Dendritic cell treated with granulocyte-macrophage colony-stimulating factor and Interleukin-4, amounts not matched to agents 40 ng/mL and 50 ng/mL, for 4 days (primary cell): ENCODE results near the gene SRGN.

ENCODE experiments used
- H3K27ac Mint-ChIP-seq: one replicate; pipeline ENCODE4 v1.8.0; 2022; ENCODE audit warnings: mild to moderate bottlenecking, mixed read lengths
- H3K27me3 Mint-ChIP-seq: one replicate; pipeline ENCODE4 v1.8.0; 2022; ENCODE audit warnings: mild to moderate bottlenecking, mixed read lengths
- H3K36me3 Mint-ChIP-seq: one replicate; pipeline ENCODE4 v1.8.0; 2022; ENCODE audit warnings: low read depth, mixed read lengths
- H3K4me1 Mint-ChIP-seq: one replicate; pipeline ENCODE4 v1.8.0; 2022; ENCODE audit warnings: low read depth, mixed read lengths
- H3K4me3 Mint-ChIP-seq: one replicate; pipeline ENCODE4 v1.8.0; 2022; ENCODE audit warnings: mild to moderate bottlenecking, moderate library complexity, mixed read lengths
- H3K9me3 Mint-ChIP-seq: one replicate; pipeline ENCODE4 v1.8.0; 2022; ENCODE audit warnings: mixed read lengths
- intact Hi-C: fragments of 100-400 bp; cut with micrococcal nuclease; formaldehyde crosslinking; loops from one replicate; pipeline ENCODE4 v1.15.0; 2022

The SRGN gene

DNA sequence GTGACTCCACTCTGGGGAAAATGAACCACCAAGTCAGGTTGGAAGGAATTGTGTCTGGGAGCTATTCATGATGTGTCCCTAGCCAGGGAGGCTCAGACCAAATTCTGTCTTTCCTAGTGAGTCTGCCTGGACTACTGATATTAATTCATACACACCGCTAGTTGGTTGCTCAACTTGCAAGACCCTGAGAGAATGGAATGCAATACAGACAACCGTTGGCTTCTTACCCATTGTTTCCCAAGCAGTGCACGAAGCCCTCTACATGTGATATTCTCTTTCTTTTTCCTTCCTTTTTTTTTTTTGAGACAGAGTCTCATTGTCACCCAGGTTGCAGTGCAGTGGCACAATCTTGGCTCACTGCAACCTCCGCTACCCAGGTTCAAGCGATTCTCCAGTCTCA, 19.4 kb upstream of the SRGN start:
- Mint-ChIP-seq H3K4me3 (no peak overlapping the region), H3K36me3 (no peaks in the 10 kb centered on the region), H3K27me3 (no peaks in the 10 kb centered on the region), H3K4me1 (peaks cover 58% of the 10 kb centered on the region), H3K9me3 (no peaks in the 10 kb centered on the region), H3K27ac (peak overlapping the region; percentile 14)
- intact Hi-C loops: no loop called here

GRCh38 chr10:69069090-69070042, 18.5 kb upstream of the SRGN start:
- Mint-ChIP-seq H3K27me3 (no peaks in the 10 kb centered on the region), H3K4me3 (no peak overlapping the region), H3K27ac (peak overlapping the region; percentile 14), H3K4me1 (peaks cover 60% of the 10 kb centered on the region), H3K36me3 (no peaks in the 10 kb centered on the region), H3K9me3 (no peaks in the 10 kb centered on the region)
- intact Hi-C loops: no loop called here

GRCh38 chr10:69070951-69071350, 17.0 kb upstream of the SRGN start:
- peaks cover 58% of the 10 kb centered on the region for H3K4me1 Mint-ChIP-seq
- intact Hi-C loops: no loop called here
- H3K36me3 Mint-ChIP-seq: no peaks in the 10 kb centered on the region
- H3K27ac Mint-ChIP-seq: peak overlapping the region; percentile 41
- no peaks in the 10 kb centered on the region for H3K27me3 Mint-ChIP-seq
- H3K4me3 Mint-ChIP-seq: no peak overlapping the region
- no peaks in the 10 kb centered on the region for H3K9me3 Mint-ChIP-seq

- Mint-ChIP-seq H3K36me3 (no peaks in the 10 kb centered on the region), H3K9me3 (no peaks in the 10 kb centered on the region), H3K27me3 (no peaks in the 10 kb centered on the region), H3K27ac (no peak overlapping the region), H3K4me3 (no peak overlapping the region), H3K4me1 (peaks cover 53% of the 10 kb centered on the region)
- intact Hi-C loops: no loop called here
Measured at GRCh38 chr10:69071610-69072009, 16.3 kb upstream of the SRGN start.

DNA sequence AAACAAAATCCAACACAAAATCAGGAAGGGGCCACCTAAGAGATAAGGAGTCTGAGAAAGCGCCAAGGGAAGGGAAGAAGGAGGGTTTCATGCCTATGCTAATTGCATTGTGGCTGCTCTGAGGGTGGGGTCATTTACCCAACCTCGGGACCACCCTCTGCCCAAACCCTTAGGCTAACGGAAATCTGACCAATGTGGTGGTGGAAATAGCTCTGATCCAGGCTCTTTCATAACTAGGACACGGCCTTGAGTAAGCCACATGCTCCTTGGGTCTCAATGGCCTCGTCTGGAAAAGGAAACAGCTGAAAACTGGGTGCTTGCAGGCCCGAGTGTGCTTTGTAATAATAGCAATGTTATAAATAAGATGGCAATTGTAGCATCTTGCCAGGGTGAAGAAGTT, 14.9 kb upstream of the SRGN start:
- H3K4me3 Mint-ChIP-seq: no peak overlapping the region
- H3K36me3 Mint-ChIP-seq: no peaks in the 10 kb centered on the region
- peak overlapping the region; percentile 52 for H3K27ac Mint-ChIP-seq
- H3K4me1 Mint-ChIP-seq: peaks cover 57% of the 10 kb centered on the region
- no peaks in the 10 kb centered on the region for H3K27me3 Mint-ChIP-seq
- no peaks in the 10 kb centered on the region for H3K9me3 Mint-ChIP-seq
- intact Hi-C loops: no loop called here

DNA sequence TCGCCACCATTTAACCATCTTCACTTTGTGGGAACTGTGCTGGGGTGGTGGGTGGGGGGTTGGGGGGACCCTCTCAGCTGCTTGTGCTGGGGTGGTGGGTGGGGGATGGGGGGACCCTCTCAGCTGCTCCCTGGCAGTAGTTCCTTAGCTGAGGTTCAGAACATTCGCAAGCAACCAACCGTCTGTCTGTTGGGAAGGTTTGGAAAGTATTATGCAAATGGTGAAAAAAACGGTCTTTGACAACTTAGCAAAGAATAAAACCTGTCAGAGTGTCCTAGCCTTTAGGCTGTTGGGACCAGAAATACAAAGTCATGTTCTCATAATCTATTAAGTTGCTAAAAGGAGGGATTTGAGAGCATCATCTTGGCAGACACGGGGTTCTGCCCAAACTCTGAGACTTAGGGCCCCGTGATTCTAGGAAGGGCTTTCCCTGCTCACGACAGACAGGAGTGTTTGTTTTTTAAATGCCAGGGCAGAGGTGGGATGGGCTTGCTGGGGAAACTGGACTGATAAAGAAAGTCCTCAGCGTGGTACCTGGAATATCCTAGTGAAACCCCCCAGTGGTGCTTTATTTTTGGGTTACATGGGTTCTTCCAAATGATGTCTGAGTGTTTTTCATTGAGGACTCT, 14.1 kb upstream of the SRGN start:
- peaks cover 49% of the 10 kb centered on the region for H3K4me1 Mint-ChIP-seq
- no peaks in the 10 kb centered on the region for H3K36me3 Mint-ChIP-seq
- peak overlapping the region; percentile 52 for H3K27ac Mint-ChIP-seq
- no peaks in the 10 kb centered on the region for H3K27me3 Mint-ChIP-seq
- no peaks in the 10 kb centered on the region for H3K9me3 Mint-ChIP-seq
- intact Hi-C loops: no loop called here
- H3K4me3 Mint-ChIP-seq: no peak overlapping the region

- no peaks in the 10 kb centered on the region for H3K27me3 Mint-ChIP-seq
- H3K4me1 Mint-ChIP-seq: peaks cover 48% of the 10 kb centered on the region
- no peaks in the 10 kb centered on the region for H3K36me3 Mint-ChIP-seq
- H3K27ac Mint-ChIP-seq: peak overlapping the region; percentile 52
- intact Hi-C loops: no loop called here
- no peak overlapping the region for H3K4me3 Mint-ChIP-seq
- no peaks in the 10 kb centered on the region for H3K9me3 Mint-ChIP-seq
Measured at GRCh38 chr10:69074532-69074931, 13.4 kb upstream of the SRGN start.

GRCh38 chr10:69075431-69075830, 12.5 kb upstream of the SRGN start:
- no peak overlapping the region for H3K4me3 Mint-ChIP-seq

GRCh38 chr10:69078311-69078710, 9.6 kb upstream of the SRGN start:
- H3K27ac Mint-ChIP-seq: no peak overlapping the region
- H3K4me1 Mint-ChIP-seq: peaks cover 36% of the 10 kb centered on the region
- intact Hi-C loops: no loop called here
- no peak overlapping the region for H3K4me3 Mint-ChIP-seq
- H3K36me3 Mint-ChIP-seq: no peaks in the 10 kb centered on the region
- H3K9me3 Mint-ChIP-seq: no peaks in the 10 kb centered on the region
- no peaks in the 10 kb centered on the region for H3K27me3 Mint-ChIP-seq

More at GRCh38 chr10:69075431-69075830, 12.5 kb upstream of the SRGN start:
- H3K9me3 Mint-ChIP-seq: no peaks in the 10 kb centered on the region
- no peaks in the 10 kb centered on the region for H3K36me3 Mint-ChIP-seq
- peaks cover 51% of the 10 kb centered on the region for H3K4me1 Mint-ChIP-seq
- H3K27me3 Mint-ChIP-seq: no peaks in the 10 kb centered on the region
- H3K27ac Mint-ChIP-seq: peak overlapping the region; percentile 39
- intact Hi-C loops: no loop called here

DNA sequence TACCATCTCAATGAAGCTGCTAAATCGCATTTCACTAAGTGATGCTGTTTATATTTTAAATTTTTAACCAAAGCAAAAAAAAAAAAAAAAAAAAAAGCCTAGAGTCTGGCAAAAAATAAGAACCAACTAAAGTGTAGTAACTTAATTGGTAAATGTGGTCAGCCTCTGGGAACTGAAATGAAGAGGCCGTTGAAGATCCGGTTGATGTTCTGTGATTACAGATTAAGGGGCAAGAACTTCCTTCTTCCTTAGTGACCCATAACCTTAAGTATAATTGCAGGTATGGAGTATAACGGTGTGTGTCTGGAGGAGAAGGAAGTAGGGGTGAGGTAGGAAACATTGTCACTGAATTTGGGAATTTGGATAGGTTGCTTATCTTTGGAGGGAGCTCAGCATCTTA, 7.7 kb upstream of the SRGN start:
- H3K4me1 Mint-ChIP-seq: peaks cover 34% of the 10 kb centered on the region
- H3K27me3 Mint-ChIP-seq: no peaks in the 10 kb centered on the region
- H3K4me3 Mint-ChIP-seq: no peak overlapping the region
- no peaks in the 10 kb centered on the region for H3K9me3 Mint-ChIP-seq
- intact Hi-C loops: no loop called here
- H3K27ac Mint-ChIP-seq: no peak overlapping the region
- H3K36me3 Mint-ChIP-seq: no peaks in the 10 kb centered on the region

GRCh38 chr10:69086001-69086509, 1.8 kb upstream of the SRGN start:
- H3K27ac Mint-ChIP-seq: peak overlapping the region; percentile 86
- peaks cover 32% of the 10 kb centered on the region for H3K36me3 Mint-ChIP-seq
- intact Hi-C loops: no loop called here
- H3K4me1 Mint-ChIP-seq: peaks cover 51% of the 10 kb centered on the region
- peak overlapping the region; percentile 67 for H3K4me3 Mint-ChIP-seq
- no peaks in the 10 kb centered on the region for H3K27me3 Mint-ChIP-seq
- H3K9me3 Mint-ChIP-seq: no peaks in the 10 kb centered on the region

DNA sequence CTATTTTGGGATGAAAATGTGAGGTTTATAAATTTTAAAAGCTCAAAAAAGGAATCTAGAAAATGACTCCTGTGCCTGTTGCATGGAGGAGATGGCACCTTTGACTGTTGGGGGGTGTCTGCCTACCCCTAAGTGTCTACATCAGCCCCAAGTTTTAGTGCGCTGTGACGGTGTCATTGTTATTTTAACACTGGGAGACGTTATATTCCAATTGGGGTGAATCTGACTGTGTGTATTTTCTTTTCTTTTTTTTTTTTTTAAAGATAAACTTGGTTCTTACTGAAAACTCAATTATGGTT, 517 bp downstream of the SRGN start:
- H3K36me3 Mint-ChIP-seq: peaks cover 39% of the 10 kb centered on the region
- intact Hi-C loops: loop anchor here (1.0 kb wide), 1 partner anchor 27 kb away; no protein-coding TSS in a partner anchor
- peak overlapping the region; percentile 86 for H3K27ac Mint-ChIP-seq
- no peaks in the 10 kb centered on the region for H3K27me3 Mint-ChIP-seq
- H3K9me3 Mint-ChIP-seq: no peaks in the 10 kb centered on the region
- peaks cover 56% of the 10 kb centered on the region for H3K4me1 Mint-ChIP-seq
- H3K4me3 Mint-ChIP-seq: peak overlapping the region; percentile 81

- Mint-ChIP-seq H3K9me3 (no peaks in the 10 kb centered on the region), H3K4me3 (peak overlapping the region; percentile 81), H3K4me1 (peaks cover 59% of the 10 kb centered on the region), H3K27ac (peak overlapping the region; percentile 86), H3K27me3 (no peaks in the 10 kb centered on the region), H3K36me3 (peaks cover 44% of the 10 kb centered on the region)
- intact Hi-C loops: loop anchor here (1.0 kb wide), 1 partner anchor 28 kb away; no protein-coding TSS in a partner anchor
Measured at GRCh38 chr10:69088801-69089501, 1.0 kb downstream of the SRGN start.
